Urinary bladder (tissue), 4 donors: ENCODE data around the gene PAN2. TPM values are rescaled to one million over a fixed set of nuclear protein-coding genes. Genes with fewer than 3 reads are reported as not detected.
"Not testable (repeated sequence)": the region's sequence is repeated elsewhere in the genome, so short reads cannot be mapped to it uniquely, and the experiment has no call there.

ENCODE experiments used
- DNase-seq: peaks from one replicate; pipeline ENCODE4 v3.0.0-alpha.2; 2015; ENCODE audit errors: extremely low spot score
- H3K27ac ChIP-seq: one replicate; pipeline ENCODE4 v1.5.1; 2013; ENCODE audit warnings: low read depth, mild to moderate bottlenecking, moderate library complexity
- H3K36me3 ChIP-seq: one replicate; pipeline ENCODE4 v1.6.1; 2013; ENCODE audit warnings: mild to moderate bottlenecking, moderate library complexity; ENCODE audit not compliant: insufficient read depth
- H3K4me1 ChIP-seq: one replicate; pipeline ENCODE4 v1.6.1; 2013; ENCODE audit warnings: mild to moderate bottlenecking, moderate library complexity; ENCODE audit not compliant: insufficient read depth
- H3K4me3 ChIP-seq: one replicate; pipeline ENCODE4 v1.5.1; 2013; ENCODE audit warnings: low read depth, low read length
- WGBS: extraction: QIAGEN DNeasy Blood & Tissue Kit; methylation state at CpG from one replicate; pipeline ENCODE4 v1.1.7; 2013; 5-methylcytosine and 5-hydroxymethylcytosine counted together
- polyA plus RNA-seq: library from polyadenylated mRNA; stranded (reverse); fragments of 200-250 nt; gene quantifications from one replicate; pipeline ENCODE4 v1.2.3, GENCODE V29; 2013
- total RNA-seq: library from RNA; depleted of rRNA; stranded (reverse); fragments of >200 nt; gene quantifications from one replicate; pipeline ENCODE4 v1.2.3, GENCODE V29; 2014
- donor health status: healthy with polysubstance abuse.
- donor health status: healthy.

Gene PAN2
- total and polyA plus RNA-seq, 2 donors = 31.1 to 64.7 TPM

- DNase-seq = no peak
- Histone ChIP-seq H3K4me1 (peaks cover 2% of the 10 kb centered on the region), H3K36me3 (no peaks in the 10 kb centered on the region), H3K4me3 (peak overlapping the region; percentile 30), H3K27ac (peak overlapping the region; percentile 86)
- 7% methylated on average over 6 of the region's 6 CpGs for WGBS
Observed at GRCh38 chr12:56334490-56334793, 642 bp upstream of the PAN2 start.

DNA sequence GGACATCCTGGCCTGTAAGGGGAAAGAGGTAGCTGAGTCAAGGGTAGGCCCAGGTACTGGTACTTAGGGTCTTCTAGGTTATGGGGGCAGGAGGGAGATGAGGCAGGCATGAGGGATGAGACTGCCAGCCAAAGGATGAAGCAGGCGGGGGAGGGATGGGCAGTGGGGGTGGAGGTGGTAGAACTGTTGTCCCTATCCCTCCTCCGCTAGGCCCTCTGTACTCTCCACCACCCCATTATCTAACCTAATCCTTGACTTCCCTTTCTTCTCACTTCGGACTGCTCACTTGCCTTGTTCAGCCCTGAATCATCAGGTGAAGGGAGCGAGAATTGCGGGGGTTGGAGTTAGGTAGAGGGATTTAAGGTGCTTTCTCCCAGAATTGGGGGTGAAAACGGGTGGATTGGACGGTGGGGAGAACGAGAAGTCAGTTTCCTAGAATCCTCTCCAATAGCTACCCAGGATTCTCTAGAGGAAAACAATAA, 562 bp downstream of the PAN2 start:
- DNase-seq = no peak
- Histone ChIP-seq H3K36me3 (no peaks in the 10 kb centered on the region), H3K4me1 (peaks cover 2% of the 10 kb centered on the region), H3K27ac (peak overlapping the region; percentile 88), H3K4me3 (peak overlapping the region; percentile 30)
- WGBS = 19% methylated on average over 8 of the region's 8 CpGs

DNA sequence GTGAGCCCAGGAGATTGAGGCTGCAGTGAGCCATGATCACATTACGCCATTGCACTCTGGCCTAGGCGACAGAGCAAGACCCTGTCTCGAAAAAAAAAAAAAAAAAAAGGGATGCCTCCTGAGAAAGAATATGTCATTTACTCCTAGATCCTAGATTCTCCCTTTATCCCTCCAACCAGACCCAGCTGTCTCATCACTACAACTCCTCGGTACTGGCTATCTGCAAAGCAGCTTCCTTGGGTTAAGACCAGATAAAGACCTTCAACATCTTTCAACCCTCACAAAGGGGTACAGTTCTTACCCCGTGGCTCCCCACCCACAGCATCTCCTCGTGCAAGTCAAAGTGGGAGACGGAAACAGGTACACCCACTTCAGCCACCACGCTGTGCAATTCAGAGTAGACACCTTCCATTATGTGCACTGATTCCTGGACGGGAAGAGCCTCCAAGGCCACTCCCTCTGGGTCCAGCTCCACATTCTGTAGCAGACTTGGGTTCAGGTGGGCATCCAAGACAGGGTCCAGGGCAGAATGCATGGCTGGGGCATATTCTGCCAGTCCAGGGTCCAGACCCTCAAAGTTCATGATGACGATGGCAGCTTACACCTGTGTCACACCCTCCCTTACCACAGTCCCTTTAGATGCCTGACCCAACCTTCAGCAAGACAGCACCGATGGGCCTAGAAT, 1.1 kb downstream of the PAN2 start:
- Histone ChIP-seq H3K36me3 (no peaks in the 10 kb centered on the region), H3K27ac (no peak overlapping the region), H3K4me1 (peaks cover 2% of the 10 kb centered on the region), H3K4me3 (peak overlapping the region; percentile 30)
- no peak for DNase-seq
- 96% methylated on average over 11 of the region's 11 CpGs for WGBS

GRCh38 chr12:56330936-56331490, 2.8 kb downstream of the PAN2 start:
- Histone ChIP-seq H3K4me3 (no peak overlapping the region), H3K27ac (no peak overlapping the region), H3K36me3 (no peaks in the 10 kb centered on the region), H3K4me1 (peaks cover 2% of the 10 kb centered on the region)
- no peak for DNase-seq
- 94% methylated on average over 7 of the region's 7 CpGs for WGBS

- DNase-seq = no peak
- Histone ChIP-seq H3K27ac (peak overlapping the region; percentile 5), H3K4me3 (no peak overlapping the region), H3K36me3 (peaks cover 3% of the 10 kb centered on the region), H3K4me1 (no peaks in the 10 kb centered on the region)
- WGBS = 70% methylated on average over 6 of the region's 6 CpGs
Observed at GRCh38 chr12:56326533-56326932, 7.3 kb downstream of the PAN2 start.

GRCh38 chr12:56326126-56326525, 7.7 kb downstream of the PAN2 start:
- whole genome bisulfite sequencing = 97% methylated on average over 8 of the region's 8 CpGs
- Histone ChIP-seq H3K27ac (no peak overlapping the region), H3K36me3 (peaks cover 3% of the 10 kb centered on the region), H3K4me3 (no peak overlapping the region), H3K4me1 (no peaks in the 10 kb centered on the region)
- no peak for DNase-seq

- Histone ChIP-seq H3K4me1 (no peaks in the 10 kb centered on the region), H3K36me3 (peaks cover 3% of the 10 kb centered on the region), H3K4me3 (no peak overlapping the region), H3K27ac (no peak overlapping the region)
- 92% methylated on average over 6 of the region's 6 CpGs for WGBS
- DNase-seq = no peak
Observed at GRCh38 chr12:56324206-56324605, 9.6 kb downstream of the PAN2 start.

GRCh38 chr12:56321610-56322009, 12.2 kb downstream of the PAN2 start:
- H3K36me3 ChIP-seq, H3K27ac ChIP-seq, H3K4me3 ChIP-seq, H3K4me1 ChIP-seq, DNase-seq: not testable (repeated sequence)
- WGBS = 95% methylated on average over 8 of the region's 8 CpGs

DNA sequence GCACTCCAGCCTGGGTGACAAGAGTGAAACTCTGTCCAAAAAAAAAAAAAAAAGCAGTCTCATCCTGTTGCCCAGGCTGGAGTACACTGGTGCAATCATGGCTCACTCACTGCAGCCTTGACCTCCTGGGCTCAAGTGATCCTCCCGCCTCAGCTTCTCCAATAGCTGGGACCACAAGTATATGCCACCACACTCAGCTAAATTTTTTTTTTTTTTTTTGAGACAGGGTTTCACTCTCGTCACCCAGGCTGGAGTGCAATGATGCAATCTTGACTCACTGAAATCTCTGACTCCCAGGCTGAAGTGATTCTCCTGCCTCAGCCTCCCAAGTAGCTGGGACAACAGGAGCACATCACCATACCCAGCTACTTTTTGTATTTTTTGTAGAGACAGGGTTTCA, 12.8 kb downstream of the PAN2 start:
- H3K4me1 ChIP-seq = no peaks in the 10 kb centered on the region
- no peak overlapping the region for H3K27ac ChIP-seq
- no peak for DNase-seq
- no peak overlapping the region for H3K4me3 ChIP-seq
- whole genome bisulfite sequencing = 94% methylated on average over 2 of the region's 2 CpGs
- H3K36me3 ChIP-seq = peaks cover 3% of the 10 kb centered on the region

DNA sequence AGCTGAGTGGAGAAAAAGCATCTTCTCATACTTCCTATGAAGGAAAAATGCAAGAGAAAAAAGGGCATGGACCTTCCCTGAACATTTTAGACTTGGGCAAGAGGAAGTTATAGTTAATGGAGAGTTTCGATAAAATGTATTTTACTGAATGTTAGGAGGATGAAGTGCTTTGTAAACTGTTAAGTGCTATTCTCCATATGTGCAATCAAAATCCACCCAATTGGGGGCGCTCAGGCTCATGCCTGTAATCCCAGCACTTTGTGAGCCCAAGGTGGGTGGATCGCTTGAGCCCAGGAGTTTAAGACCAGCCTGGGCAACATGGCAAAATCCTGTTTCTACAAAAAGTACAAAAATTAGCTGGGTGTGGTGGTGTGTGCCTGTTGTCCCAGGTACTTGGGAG, 16.1 kb downstream of the PAN2 start:
- Histone ChIP-seq H3K36me3 (no peaks in the 10 kb centered on the region), H3K4me1 (no peaks in the 10 kb centered on the region), H3K4me3 (no peak overlapping the region), H3K27ac (no peak overlapping the region)
- WGBS = 93% methylated on average over 3 of the region's 3 CpGs
- DNase-seq = no peak

DNA sequence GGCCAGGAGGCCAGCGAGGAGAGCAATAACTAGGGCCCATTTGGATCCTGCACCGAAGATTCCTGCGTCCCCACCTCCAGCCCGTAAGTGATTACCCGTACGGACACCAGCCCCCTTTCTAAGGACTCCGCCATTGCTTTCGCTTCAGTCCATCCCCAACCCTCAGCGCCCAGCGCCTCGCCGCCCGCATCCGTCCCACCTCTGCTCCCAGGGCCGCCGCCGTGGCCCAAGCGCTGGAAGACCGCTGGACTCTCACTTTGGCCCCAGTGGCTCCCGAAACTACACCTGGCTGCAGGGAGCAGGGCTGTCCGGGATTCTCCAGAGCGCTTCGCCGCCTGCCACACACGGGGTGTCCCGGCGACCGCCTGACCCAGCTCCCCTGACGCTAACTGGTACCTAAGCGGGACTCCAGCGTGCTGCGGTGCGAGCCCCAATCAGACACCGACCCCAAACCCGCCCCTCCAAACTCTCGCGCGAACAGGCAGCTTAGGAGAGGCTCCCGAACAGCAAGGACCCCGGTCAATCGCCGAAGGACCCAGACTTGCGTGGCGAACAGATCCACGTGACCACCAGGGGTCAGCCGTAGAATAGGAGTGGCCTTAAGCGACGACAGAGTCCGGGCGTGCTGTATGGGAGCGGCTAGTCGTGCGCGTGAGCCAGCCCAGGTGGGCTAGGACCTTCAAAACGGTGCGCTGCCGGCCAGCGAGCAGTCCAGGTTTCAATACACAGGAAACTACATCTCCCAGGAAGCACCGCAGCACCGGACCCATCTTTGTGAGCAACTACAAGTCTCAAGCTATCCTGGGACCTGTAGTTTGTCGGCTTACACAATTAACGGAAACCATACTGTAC, 18.0 kb downstream of the PAN2 start, which contains the start of gene CNPY2:
CNPY2 (minus strand) TSS at position 367 of the 852 bp plus-strand sequence. CDS start 771 bp downstream, outside the sequence.
- H3K4me3 ChIP-seq = peak within 1 kb of the TSS; percentile 76
- under 1% methylated on average over 62 of the region's 62 CpGs for WGBS
- peak; percentile 94 for DNase-seq
- H3K36me3 ChIP-seq = no peaks in the 10 kb centered on the region
- H3K27ac ChIP-seq = peak within 1 kb of the TSS; percentile 84
- no peaks in the 10 kb centered on the region for H3K4me1 ChIP-seq

DNA sequence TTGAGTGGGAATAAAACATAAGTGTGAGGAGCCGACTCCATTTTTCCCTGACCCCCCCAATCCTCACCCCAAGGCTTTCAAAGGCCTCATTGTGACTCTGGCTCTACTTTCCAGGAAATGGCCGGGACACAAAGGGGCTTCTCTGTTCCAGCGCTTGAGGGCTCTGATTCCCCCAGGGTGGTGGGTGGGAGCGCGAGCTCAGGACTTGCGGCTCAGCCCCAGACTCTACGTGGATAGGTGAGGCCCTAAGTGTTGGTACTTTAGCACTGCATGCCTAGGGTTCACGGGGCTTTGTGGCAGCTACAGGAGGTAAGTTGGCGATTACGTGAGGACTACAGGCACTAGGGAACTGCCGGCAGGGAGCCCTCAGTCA, 18.6 kb downstream of the PAN2 start:
- no peaks in the 10 kb centered on the region for H3K36me3 ChIP-seq
- H3K4me3 ChIP-seq = peak overlapping the region; percentile 76

GRCh38 chr12:56311003-56311402, 22.8 kb downstream of the PAN2 start:
- 93% methylated on average over 12 of the region's 12 CpGs for WGBS
- Histone ChIP-seq H3K4me1 (no peaks in the 10 kb centered on the region), H3K27ac (no peak overlapping the region), H3K4me3 (no peak overlapping the region), H3K36me3 (peaks cover 2% of the 10 kb centered on the region)
- no peak for DNase-seq

More for the DNA sequence above, 18.6 kb downstream of the PAN2 start:
- no peak for DNase-seq
- H3K4me1 ChIP-seq = no peaks in the 10 kb centered on the region
- peak overlapping the region; percentile 84 for H3K27ac ChIP-seq
- 2% methylated on average over 11 of the region's 11 CpGs for WGBS

DNA sequence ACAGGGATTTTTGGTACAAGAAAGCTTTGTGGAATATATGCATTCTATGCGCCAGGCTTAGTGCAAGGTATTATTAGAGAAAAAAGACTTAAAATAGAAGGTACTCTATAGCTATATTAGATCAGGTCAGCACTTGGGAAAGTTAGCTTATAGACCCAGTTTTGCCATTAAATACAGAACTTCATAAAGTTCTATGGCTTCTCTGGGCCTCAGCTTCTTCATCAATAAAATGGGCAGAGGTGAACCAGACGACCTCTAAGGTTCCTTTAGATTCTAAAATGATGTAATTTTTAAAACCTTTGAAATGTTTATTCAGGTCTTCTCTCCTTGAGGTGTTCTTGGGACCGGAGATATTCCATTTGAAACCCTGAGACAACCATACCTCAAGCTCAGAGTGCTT, 25.1 kb downstream of the PAN2 start:
- WGBS = 91% methylated on average over 3 of the region's 3 CpGs
- Histone ChIP-seq H3K4me1 (no peaks in the 10 kb centered on the region), H3K4me3 (no peak overlapping the region), H3K27ac (no peak overlapping the region), H3K36me3 (peaks cover 2% of the 10 kb centered on the region)
- DNase-seq = no peak
